GM21576 (cell line): Measurements from ENCODE around the gene RNU4-1.
"Not testable (repeated sequence)": the region's sequence is repeated elsewhere in the genome, so short reads cannot be mapped to it uniquely, and the experiment has no call there.

Experiments used
- ATAC-seq: cut with Tn5 transposase; IDR thresholded peaks from one replicate; pipeline ENCODE4 v1.9.1; 2021; ENCODE audit warnings: mild to moderate bottlenecking, moderate library complexity; ENCODE audit not compliant: unreplicated experiment

The RNU4-1 gene

DNA sequence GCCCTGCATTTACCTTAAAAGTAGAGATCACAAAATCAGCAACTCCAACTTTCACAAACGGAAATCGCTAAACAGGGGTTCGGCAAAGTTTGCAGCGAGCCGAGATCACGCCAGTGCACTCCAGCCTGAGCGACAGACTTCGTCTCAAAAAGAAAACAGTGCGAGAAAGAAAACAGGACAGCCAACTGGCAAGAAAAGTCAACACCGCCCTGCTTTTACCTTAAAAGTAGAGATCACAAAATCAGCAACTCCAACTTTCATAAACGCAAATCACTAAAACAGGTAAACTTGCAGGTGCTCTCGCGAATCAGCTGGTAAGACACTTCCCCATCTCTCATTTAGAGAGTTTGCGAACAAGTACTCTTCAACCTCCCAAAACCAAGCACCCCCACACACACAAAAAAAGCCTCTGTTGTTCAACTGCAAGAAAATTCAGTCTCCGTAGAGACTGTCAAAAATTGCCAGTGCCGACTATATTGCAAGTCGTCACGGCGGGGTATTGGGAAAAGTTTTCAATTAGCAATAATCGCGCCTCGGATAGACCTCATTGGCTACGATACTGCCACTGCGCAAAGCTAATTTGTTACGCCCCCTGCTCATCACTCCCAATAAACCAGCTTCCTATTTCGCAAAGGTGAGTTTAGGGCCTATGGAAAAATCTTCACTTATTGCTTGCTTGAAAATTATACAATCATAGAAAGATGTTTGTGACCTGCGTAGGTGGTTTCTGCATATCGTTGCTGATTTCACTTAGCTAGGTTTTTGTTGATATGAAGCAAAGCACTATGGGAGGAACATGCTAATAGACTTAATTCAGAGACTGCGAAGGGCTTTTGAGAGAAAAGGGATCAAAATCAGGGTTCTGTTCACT is at the start of gene RNU4-1:
Gene RNU4-1, minus strand, starts transcription at position 577 of the 871 bp plus-strand sequence.
- peak; percentile 46 for ATAC-seq

DNA sequence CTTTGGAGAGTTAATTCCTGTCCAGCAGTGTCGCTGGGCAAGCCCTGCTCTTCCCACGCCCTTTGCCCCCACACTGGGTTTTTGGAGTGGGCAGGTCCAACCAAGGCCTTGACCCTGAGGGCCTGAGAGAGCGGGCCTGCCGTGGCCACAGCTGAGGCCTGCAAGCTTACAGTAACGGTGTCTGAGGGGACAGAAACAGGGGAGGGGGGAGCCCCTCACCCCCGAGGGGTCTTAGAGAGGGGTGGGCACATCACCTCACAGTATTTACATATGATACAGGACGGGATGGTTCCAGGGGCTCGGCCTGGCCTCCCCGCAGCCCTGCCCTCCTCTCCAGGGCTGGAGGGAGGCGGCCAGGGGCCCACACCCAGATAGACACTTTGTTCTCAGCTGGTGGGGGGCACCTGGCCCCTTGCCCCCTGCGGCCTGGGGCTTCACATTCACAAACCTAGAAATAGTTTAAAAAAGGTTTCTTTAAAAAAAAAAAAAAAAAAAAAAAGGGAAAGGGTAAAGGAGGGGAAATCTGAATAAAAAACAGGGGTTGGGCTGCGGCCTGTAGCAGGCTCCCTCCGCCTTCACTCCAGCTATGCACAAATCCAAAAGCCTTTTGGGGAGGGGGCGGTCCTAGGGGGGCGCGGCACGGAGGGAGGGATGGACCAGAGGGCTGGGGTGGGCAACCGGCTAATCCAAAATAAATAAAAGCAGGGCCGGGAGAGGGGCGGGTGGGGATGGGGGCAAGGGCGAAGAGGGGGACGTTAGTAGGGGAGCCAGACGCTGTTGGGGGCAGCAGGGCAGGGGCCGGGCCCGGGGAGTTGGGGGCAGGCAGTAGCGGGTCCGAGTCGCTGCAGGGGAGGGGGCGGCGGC is 49.4 kb upstream of the RNU4-1 start:
- no peak for ATAC-seq

DNA sequence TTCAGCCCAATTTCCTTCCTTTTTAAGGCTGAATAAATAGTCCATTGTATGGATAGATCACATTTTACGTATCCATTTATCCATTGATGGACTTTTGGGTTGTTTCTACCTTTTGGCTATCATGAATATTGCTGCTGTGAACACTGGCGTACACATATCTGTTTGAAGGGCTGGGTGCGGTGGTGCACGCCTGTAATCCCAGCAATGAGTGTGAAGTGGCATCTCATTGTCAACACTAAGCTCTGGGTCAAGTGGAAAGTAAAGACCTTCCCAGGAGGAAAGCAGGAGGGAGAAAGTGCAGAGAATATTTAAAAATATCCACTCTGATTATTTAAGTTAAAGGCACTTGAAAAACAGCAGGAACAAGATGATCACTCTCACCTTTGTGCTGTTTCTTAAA is 46.2 kb upstream of the RNU4-1 start:
- no peak for ATAC-seq

- no peak for ATAC-seq
These were observed 44.7 kb upstream of the RNU4-1 start for GRCh38 chr12:120337730-120338129.

GRCh38 chr12:120336392-120336791 is 43.4 kb upstream of the RNU4-1 start:
- not testable (repeated sequence) for ATAC-seq

DNA sequence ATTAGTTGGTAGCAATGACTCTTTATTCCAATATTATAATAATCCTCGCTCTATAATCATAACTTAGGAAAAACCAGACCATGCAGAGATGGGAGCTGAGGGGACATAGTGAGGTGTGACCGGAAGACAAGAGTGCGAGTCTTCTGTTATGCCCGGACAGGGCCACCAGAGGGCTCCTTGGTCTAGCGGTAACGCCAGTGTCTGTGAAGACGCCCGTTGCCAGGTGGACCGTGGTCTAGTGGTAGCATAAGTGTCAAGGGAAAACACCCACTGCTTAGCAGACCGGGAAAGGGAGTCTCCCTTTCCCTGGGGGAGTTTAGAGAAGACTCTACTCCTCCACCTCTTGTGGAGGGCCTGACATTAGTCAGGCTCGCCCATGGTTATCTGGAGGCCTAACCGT is 42.4 kb upstream of the RNU4-1 start:
- not testable (repeated sequence) for ATAC-seq

DNA sequence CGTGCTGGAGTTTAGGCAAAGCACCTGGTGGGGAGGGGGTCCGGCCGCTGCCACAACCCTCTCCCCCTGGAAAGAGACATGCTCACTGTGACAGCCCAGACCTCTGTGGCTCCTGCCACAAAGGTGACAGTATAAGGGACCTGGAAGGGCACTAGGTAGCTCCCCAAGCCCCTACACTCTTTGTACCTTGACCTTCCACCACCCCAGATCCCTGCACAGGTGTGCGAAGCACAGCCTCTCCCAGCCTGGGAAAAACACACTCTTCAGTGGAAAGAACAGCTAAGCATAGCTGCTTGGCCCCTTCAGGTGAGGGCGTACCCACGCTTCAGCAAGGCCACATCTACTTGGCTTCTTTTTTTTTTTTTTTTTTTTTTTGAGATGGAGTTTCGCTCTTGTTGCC is 39.5 kb upstream of the RNU4-1 start:
- no peak for ATAC-seq

DNA sequence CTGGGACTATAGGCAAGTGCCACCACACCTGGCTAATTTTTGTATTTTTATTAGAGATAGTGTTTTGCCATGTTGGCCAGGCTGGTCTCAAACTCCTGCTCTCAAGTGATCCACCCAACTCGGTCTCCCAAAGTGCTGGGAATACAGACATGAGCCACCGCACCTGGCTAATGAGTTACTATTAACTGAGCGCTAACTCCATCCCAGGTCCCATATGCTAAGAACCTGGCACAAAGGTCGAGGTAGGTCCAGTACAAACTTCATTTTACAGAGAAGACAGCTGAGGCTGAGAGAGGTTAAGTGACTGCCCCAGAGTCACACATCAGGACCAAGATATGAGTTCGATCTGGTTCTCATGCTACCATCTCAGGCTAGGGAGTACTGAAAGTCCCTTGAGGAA is 39.0 kb upstream of the RNU4-1 start:
- no peak for ATAC-seq

DNA sequence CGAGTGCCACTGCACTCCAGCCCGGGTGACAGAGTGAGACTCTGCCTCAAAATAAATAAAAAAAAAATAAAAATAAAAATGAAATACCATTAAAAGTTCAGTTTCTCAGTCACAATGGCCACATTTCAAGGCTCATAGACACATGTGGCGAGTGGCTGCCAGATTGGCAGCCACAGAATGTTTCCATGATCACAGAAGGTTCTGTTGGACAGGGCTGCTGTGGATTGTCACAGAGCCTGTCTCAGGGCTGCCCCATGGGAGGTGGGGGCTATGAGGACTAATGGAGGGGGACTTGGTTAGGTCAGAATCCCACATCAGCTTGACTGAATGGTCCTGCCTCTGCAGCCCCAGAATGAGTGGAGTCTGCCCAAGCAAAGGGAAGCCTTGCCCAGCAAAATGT is 38.4 kb upstream of the RNU4-1 start:
- ATAC-seq = no peak

- ATAC-seq = no peak
These were observed 35.2 kb upstream of the RNU4-1 start for GRCh38 chr12:120328228-120328627.

GRCh38 chr12:120327593-120327992 is 34.6 kb upstream of the RNU4-1 start, which contains the start of gene PLA2G1B:
Gene PLA2G1B, minus strand, starts transcription at chr12:120327779. Its CDS starts 26 bp downstream, at chr12:120327753.
- no peak for ATAC-seq

DNA sequence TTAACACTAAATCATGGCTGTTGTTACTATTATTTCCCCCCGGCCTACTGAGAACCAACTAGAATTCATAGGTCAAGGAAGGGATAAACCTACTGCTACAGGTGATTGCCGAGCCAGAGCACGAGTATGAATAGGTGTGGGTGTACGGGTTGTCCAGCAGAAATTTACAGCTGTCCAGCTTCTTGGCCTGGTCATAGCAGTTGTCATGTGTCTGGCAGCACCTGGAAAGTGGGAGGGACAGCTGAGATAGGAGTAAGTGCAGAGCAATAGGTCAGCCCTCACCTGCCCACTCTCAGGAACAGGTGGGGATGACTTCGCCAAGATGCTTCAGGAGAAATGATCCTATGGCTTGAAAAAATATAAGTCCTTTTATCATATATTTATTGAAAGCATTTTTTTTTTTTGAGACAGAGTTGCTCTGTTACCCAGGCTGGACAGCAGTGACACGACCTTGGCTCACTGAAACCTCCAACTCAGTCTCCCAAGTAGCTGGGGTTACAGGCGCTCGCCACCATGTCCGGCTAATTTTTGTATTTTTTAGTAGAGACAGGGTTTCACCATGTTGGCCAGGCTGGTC is 31.9 kb upstream of the RNU4-1 start:
- no peak for ATAC-seq

DNA sequence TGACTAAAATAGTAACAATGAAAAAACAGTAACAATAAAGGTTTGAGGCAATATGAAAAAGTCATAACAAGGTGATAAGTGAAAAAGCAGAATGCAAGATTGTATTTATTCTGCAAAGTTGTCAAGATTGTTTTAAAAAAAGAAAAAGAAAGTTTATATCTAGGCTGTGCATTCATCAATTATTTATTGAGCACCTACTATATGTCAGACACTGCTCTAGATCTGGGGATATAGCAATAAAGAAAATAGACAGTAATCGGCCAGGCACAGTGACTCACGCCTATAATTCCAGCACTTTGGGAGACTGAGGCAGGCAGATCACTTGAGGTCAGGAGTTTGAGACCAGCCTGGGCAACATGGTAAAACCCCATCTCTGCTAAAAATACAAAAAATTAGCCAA is 30.7 kb upstream of the RNU4-1 start:
- ATAC-seq = no peak

DNA sequence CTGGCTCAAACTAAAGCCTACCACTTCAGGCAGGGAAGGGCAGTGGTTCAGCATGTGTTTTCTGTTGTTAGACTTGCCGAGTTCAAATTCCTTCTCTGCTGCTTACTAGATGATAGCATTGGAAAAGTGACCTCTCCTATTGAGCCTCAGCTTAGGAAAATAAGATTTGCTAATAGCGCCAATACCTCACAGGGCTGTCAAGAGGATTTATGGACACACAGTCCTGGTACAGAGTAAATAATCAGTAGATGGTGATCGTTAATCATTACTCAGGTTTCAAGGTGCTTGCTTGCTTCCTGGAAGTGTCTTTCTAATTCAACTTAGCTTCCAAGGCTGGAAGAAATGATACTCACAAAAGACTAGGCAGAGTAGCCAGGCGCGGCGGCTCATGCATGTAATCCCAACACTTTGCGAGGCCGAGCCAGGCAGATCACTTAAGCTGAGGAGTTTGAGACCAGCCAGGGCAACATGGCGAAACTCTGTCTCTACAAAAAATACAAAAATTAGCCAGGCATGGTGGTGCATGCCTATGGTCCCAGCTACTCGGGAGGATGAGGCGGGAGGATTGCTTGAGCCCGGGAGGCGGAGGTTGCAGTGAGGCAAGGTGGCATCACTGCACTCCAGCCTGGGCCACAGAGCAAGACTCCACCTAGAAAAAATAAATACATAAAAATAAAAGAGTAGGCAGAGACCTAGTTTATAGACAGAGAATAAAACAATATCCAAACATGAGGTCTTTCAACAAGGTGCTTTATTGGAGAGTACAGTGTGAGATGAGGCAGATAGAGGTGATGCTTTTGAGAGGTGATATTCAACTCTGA is 28.6 kb upstream of the RNU4-1 start:
- no peak for ATAC-seq

GRCh38 chr12:120317224-120318105 is 24.4 kb upstream of the RNU4-1 start:
- ATAC-seq = peak; percentile 99

DNA sequence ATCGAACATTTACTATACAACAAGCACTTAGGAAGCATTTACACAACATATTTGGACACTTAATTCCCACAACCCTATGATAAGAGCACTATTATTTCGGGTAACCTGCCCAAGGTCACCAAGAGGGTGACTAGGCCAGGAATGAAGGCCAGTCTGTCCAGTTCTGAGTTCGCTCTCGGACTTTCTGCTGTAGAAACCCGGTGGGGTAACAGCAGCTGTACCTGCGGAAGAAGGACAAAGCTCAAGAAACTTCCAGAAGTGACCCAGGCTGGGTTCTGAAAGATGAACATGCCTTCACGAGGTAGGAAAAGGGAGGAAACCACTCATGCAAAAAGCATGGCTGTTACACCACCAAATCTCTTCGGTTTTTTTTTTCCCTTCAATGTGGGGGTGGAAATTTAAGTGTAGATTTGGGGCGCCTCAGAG is 23.8 kb upstream of the RNU4-1 start:
- ATAC-seq = no peak

GRCh38 chr12:120314220-120314619 is 21.2 kb upstream of the RNU4-1 start:
- ATAC-seq = no peak

DNA sequence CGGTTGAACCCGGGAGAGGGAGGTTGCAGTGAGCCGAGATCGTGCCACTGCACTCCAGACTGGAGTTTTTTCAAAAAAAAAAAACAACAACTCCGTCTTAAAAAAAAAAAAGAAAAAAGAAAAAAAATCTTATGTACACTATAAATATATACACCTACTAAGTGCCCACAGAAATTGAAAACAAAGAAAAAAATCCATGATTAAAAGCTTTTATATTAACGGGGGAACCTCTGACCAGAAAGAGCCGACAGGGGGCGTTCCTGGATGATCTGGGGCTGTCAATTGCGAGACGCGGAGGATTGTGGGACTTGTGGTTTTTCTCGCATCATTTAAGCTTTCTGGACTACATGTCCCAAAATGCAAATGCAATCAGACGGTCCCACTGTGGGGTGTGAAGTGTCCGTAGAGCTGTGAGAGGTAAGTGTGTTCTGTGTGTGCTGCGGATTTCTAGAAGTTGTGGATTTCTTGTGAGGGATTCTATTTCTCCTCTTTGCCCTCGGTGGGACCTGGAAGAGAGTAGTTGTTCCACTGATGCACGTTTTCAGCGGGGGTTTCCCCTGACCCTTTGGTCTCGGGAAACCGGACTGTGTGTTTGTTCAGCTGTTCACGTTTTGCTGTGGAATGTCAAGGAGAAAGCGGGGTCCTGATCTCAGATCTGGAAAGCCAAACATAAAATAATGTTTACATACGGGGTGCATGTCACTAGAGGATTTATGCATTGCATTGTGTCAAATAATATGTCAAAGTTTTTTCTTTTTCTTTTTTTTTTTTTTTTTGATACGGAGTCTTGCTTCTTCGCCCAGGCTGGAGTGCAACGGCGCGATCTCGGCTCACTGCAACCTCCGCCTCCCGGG is 9.2 kb upstream of the RNU4-1 start, which contains the start of gene SIRT4:
Gene SIRT4, plus strand, starts transcription at position 360 of the 854 bp plus-strand sequence. CDS start 1,241 bp downstream, outside the sequence.
- peak; percentile 96 for ATAC-seq

- ATAC-seq = peak; percentile 2
These were observed 701 bp downstream of the RNU4-1 start for GRCh38 chr12:120292411-120292660.
